Transverse colon (tissue), 3 donors: ENCODE data around the gene SCN4A.

Source experiments
- POLR2A ChIP-seq: fragments of 450-650 bp; IDR thresholded peaks from one replicate; pipeline ENCODE4 v1.6.1; 2016; ENCODE audit warnings: antibody characterized with exemption, mild to moderate bottlenecking, moderate library complexity
- TF ChIP-seq, protein P1 (sequence below), 5 experiments: fragments of 200-600 bp in 3 of 5; fragments of 450-650 bp in 2 of 5; sonication (generic) in 3 of 5; IDR thresholded peaks; 1 replicate in 2 of 5; 2 replicates in 3 of 5; pipeline ENCODE4 v1.5.1; 2016 to 2017; ENCODE audit warnings: antibody characterized with exemption in 5 of 5, inconsistent platforms in 3 of 5, mild to moderate bottlenecking in 2 of 5, moderate library complexity in 1 of 5

DNA sequence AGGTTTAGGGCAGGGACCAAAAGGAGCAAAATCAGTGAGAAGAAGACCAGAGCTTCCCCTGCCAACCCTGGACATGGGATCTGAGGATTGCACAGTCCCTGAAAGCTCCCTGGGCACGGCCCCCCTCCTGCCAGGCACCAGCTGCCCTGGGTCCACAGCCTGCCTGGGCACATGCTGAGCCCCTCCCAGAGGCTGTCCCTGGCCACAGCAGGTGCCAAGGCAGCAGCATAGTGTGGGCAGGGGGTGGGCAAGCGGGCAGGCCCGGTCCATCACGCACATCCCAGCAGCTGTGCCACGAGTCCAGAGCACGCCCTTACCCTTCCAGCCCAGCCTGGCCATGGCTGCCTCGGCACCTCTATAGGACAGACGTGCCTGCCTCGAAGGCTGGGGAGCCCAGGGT, 12.7 kb downstream of the SCN4A start:
- TF ChIP-seq, protein P1, sequence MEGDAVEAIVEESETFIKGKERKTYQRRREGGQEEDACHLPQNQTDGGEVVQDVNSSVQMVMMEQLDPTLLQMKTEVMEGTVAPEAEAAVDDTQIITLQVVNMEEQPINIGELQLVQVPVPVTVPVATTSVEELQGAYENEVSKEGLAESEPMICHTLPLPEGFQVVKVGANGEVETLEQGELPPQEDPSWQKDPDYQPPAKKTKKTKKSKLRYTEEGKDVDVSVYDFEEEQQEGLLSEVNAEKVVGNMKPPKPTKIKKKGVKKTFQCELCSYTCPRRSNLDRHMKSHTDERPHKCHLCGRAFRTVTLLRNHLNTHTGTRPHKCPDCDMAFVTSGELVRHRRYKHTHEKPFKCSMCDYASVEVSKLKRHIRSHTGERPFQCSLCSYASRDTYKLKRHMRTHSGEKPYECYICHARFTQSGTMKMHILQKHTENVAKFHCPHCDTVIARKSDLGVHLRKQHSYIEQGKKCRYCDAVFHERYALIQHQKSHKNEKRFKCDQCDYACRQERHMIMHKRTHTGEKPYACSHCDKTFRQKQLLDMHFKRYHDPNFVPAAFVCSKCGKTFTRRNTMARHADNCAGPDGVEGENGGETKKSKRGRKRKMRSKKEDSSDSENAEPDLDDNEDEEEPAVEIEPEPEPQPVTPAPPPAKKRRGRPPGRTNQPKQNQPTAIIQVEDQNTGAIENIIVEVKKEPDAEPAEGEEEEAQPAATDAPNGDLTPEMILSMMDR (IDR thresholded peaks at IDR 0.05) = no peak
- no peak for TF ChIP-seq POLR2A
